Muscle of leg (tissue), 11 donors: ENCODE measurements around the gene PTMS. TPM values are rescaled to one million over a fixed set of nuclear protein-coding genes. Genes with fewer than 3 reads are reported as not detected.

Experiments
- DNase-seq: peaks from one replicate; pipeline ENCODE4 v3.0.0; 2013
- H3K27ac ChIP-seq: one replicate; pipeline ENCODE4 v1.5.1; 2013; ENCODE audit warnings: mild to moderate bottlenecking, low read length, control low read depth
- H3K27me3 ChIP-seq: one replicate; pipeline ENCODE4 v1.6.1; 2013; ENCODE audit warnings: low read length; ENCODE audit not compliant: control insufficient read depth, insufficient read depth
- H3K36me3 ChIP-seq: one replicate; pipeline ENCODE4 v1.6.1; 2013; ENCODE audit warnings: low read length; ENCODE audit not compliant: control insufficient read depth, insufficient read depth
- H3K4me1 ChIP-seq: one replicate; pipeline ENCODE4 v1.6.1; 2013; ENCODE audit warnings: low read length; ENCODE audit not compliant: control insufficient read depth, insufficient read depth
- H3K4me3 ChIP-seq: one replicate; pipeline ENCODE4 v1.5.1; 2013; ENCODE audit warnings: low read length, control low read depth
- H3K9me3 ChIP-seq: replicated peaks from 2 replicates; pipeline ENCODE4 v1.6.1; 2013; ENCODE audit warnings: low read depth, low read length; ENCODE audit not compliant: control insufficient read depth
- WGBS: methylation state at CpG from one replicate; pipeline ENCODE4 v1.1.5; 2013; ENCODE audit warnings: missing lambda C conversion rate; ENCODE audit not compliant: insufficient coverage; 5-methylcytosine and 5-hydroxymethylcytosine counted together
- polyA plus RNA-seq, 8 donors: library from polyadenylated mRNA; unstranded; fragments of 120-200 nt; gene quantifications; one replicate each; pipeline versions ENCODE4 v1.2.1 to v1.2.3, GENCODE V29; 2013; ENCODE audit warnings: inconsistent platforms in 1 of 8, low replicate concordance in 1 of 8; ENCODE audit not compliant: insufficient read length in 8 of 8, insufficient read depth in 1 of 8
- total RNA-seq: library from RNA; stranded (reverse); fragments of 120-200 nt; gene quantifications from one replicate; pipeline ENCODE4 v1.2.4, GENCODE V29; 2013

Gene PTMS
- total and polyA plus RNA-seq, 9 donors, result 87.5 to 529 (median 482) TPM

DNA sequence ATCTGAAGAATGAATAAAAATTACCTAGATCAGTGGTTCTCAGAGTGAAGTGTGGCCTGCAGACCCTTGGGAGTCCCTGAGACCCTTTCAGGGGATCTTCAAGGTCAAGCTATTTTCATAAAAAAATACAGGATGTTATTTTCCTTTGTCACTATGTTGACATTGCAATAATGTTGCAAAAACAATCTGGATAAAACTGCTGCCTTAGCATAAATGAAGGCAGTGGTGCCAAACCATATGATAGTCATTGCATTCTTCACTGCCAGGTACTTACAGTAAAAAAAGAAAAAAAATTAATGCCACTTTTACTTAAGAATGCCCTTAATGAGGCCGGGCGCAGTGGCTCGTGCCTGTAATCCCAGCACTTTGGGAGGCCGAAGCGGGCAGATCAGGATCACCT is 21.1 kb downstream of the PTMS start:
- WGBS, result 87% methylated on average over 5 of the region's 5 CpGs
- Histone ChIP-seq H3K27me3 (no peaks in the 10 kb centered on the region), H3K4me1 (peaks cover 11% of the 10 kb centered on the region), H3K4me3 (no peak overlapping the region), H3K36me3 (no peaks in the 10 kb centered on the region), H3K9me3 (no peaks in the 10 kb centered on the region), H3K27ac (no peak overlapping the region)
- no peak for DNase-seq

DNA sequence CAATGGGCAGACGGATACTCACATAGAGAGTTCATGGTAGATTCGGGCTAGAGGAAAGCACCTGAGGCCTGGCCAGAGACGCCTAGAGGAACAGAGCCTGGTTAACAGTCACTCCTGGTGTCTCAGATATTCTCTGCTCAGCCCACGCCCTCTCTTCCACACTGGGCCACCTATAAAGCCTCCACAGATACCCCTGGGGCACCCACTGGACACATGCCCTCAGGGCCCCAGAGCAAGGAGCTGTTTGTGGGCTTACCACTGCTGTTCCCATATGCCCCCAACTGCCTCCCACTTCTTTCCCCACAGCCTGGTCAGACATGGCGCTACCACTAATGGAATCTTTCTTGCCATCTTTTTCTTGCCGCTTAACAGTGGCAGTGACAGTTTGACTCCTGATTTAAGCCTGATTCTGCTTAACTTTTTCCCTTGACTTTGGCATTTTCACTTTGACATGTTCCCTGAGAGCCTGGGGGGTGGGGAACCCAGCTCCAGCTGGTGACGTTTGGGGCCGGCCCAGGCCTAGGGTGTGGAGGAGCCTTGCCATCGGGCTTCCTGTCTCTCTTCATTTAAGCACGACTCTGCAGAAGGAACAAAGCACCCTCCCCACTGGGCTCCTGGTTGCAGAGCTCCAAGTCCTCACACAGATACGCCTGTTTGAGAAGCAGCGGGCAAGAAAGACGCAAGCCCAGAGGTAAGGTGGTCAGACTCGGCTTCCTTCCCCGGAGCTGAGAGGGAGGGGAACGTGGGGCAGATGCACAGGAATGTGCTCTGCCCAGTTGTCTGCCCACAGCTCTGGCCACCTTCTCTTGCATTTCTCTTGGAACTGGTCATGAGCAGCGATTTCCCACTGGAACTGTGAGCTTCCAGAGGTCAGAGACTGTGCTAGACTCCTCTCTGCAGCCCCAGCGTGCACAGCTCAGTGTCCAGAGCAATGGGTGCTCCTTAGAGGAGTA is 23.1 kb downstream of the PTMS start, which contains the start of gene CD4:
Gene CD4, plus strand, starts transcription at position 557 of the 953 bp plus-strand sequence. CDS start 10,611 bp downstream, outside the sequence.
- H3K27me3 ChIP-seq, result no peaks in the 10 kb centered on the region
- H3K9me3 ChIP-seq, result no peaks in the 10 kb centered on the region
- H3K4me1 ChIP-seq, result peaks cover 18% of the 10 kb centered on the region
- peak within 1 kb of the TSS; percentile 42 for H3K27ac ChIP-seq
- WGBS, result 62% methylated on average over 14 of the region's 18 CpGs
- DNase-seq, result peak; percentile 81
- peak within 1 kb of the TSS; percentile 28 for H3K4me3 ChIP-seq
- no peaks in the 10 kb centered on the region for H3K36me3 ChIP-seq

DNA sequence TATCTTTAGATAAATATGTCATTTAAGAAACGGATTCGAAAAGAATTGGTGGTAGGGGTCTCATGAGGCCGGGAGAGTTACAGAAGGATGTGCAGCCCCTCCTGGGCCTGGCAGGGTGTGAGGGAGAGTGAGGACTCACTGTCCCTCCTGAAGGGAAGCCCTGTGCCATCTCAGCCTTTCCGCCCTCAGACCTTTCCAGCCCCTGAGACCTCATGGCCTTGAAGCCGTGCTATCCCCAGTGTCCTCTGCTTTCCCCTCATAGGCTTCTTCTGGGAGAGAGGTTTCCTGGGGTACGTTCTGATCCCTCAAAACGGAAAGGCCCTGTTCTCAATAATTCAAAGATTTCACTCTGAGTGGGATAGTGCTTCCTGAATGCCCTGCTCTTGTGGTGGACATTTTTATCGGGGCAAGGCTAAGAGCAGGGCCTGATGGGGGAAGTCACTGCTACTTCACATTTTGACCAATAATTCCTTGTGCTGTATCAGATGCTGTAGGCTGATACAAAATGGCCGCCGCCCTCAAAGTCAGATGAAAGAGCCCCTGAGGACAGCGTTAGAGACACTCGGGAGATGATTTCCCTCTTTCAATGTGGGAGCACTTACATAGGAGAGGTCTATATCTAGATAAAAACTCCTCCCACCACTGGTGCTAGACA is 24.5 kb downstream of the PTMS start:
- DNase-seq, result no peak
- Histone ChIP-seq H3K9me3 (no peaks in the 10 kb centered on the region), H3K4me1 (peaks cover 18% of the 10 kb centered on the region), H3K27me3 (no peaks in the 10 kb centered on the region), H3K27ac (no peak overlapping the region), H3K4me3 (no peak overlapping the region), H3K36me3 (no peaks in the 10 kb centered on the region)
- WGBS, result 80% methylated on average over 2 of the region's 12 CpGs

DNA sequence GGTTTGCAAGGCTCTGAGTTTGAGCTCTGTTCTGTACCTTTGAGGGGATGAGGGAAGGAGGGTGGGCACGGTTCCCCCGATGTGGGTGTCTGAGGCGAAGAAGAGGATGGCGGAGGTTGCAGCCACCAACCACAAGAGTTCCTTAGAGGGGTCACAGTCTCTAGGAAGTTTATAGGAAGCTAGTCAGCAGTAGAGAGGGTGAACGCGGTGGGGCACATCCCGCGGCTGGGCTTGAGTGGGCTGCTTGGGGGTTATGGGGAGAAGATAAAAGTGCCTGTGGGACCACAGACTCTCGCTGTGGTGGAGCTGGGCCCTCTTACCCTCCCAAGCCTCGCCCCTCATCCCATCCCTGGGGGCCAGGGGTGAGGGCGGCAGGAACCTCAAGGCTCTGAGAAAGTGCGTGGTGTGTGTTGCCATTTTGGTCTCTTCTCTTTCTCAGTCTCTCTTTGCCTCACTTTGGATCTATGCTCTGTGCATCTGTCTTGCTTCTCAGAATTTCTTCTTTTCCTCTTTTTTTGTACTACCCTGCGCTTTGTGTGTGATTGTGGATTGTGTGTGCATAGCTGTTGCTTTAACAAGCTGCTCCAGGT is 25.9 kb downstream of the PTMS start:
- H3K36me3 ChIP-seq, result no peaks in the 10 kb centered on the region
- peak overlapping the region; percentile 47 for H3K27ac ChIP-seq
- no peak for DNase-seq
- no peak overlapping the region for H3K4me3 ChIP-seq
- no peaks in the 10 kb centered on the region for H3K9me3 ChIP-seq
- H3K27me3 ChIP-seq, result peaks cover 3% of the 10 kb centered on the region
- peaks cover 18% of the 10 kb centered on the region for H3K4me1 ChIP-seq
- WGBS, result 92% methylated on average over 6 of the region's 13 CpGs

DNA sequence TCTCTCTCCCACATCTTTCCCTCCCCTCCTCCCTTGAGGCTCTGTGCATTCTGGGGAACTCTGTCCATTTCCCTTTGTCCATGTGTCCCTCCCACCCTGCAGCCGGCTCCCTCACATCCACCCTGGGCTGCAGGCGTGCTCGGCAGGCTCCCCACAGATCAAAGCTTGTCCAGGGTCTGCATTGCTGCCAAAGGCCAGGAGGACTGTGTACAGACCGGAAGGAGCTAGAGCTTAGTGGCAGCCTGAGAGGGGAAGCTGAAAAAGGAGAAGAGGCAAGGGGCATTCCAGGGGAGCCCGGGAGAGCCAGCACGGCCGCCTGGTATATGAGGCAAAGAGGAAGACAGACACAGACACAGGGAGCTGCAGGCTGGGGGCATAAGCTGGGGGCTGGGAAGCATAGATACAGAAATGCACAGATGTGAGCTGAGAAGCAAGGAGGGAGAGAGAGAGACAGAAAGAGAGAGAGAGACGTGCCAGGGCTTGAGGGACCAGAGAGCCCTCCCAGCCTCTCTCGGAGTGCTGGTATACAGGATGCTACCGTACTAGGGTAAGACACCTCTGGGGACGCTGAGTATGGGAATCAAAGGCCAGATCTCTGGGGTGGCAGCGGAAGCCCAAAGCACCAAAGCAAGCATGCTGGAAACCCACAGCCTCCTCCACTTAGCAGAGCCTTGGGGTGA is 26.5 kb downstream of the PTMS start:
- no peaks in the 10 kb centered on the region for H3K9me3 ChIP-seq
- H3K27ac ChIP-seq, result peak overlapping the region; percentile 47
- no peak overlapping the region for H3K4me3 ChIP-seq
- peaks cover 18% of the 10 kb centered on the region for H3K4me1 ChIP-seq
- 7% methylated on average over 11 of the region's 12 CpGs for WGBS
- DNase-seq, result peak; percentile 72
- peaks cover 3% of the 10 kb centered on the region for H3K27me3 ChIP-seq
- no peaks in the 10 kb centered on the region for H3K36me3 ChIP-seq

DNA sequence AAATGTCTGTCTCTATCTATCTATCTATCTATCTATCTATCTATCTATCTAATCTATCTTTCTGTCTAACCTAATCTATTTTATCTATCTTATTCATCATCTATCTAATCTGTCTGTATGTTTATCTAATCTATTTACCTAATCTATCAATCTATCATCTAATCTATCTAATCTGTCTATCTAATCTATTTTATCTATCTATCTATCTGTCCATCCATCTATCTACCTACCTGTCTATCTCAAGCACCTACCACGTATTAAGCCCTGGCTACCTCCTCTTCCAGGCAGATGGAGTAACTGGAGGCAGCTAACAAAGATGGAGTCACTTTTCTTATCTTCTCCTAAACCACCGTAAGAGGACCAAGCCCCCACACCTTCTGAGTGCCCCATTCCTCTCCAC is 28.9 kb downstream of the PTMS start:
- peaks cover 14% of the 10 kb centered on the region for H3K4me1 ChIP-seq
- no peak overlapping the region for H3K27ac ChIP-seq
- no peak for DNase-seq
- H3K36me3 ChIP-seq, result no peaks in the 10 kb centered on the region
- H3K9me3 ChIP-seq, result no peaks in the 10 kb centered on the region
- WGBS, result no CpG with 5 or more reads among the region's 2 CpGs
- H3K4me3 ChIP-seq, result no peak overlapping the region
- H3K27me3 ChIP-seq, result peaks cover 3% of the 10 kb centered on the region

DNA sequence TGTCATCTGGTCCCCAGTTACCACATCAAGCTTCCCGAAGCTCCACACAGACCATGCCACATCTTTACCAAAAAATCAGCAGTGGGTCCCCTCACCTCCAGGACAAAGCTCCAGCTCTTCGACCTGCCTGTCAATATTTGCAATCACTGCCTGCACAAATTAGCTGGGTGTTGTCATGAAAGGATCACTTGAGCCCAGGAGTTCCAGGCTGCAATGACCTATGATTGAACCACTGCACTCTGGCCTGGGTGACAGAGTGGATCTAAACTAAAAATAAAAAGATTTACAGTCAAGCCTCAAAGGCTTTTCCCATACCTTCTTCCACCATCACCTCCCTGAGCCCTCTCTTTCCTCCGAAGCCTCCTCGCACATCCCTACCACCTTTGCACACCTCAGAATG is 30.4 kb downstream of the PTMS start:
- H3K9me3 ChIP-seq, result no peaks in the 10 kb centered on the region
- no peaks in the 10 kb centered on the region for H3K36me3 ChIP-seq
- 100% methylated on average over 3 of the region's 4 CpGs for WGBS
- no peak overlapping the region for H3K27ac ChIP-seq
- H3K27me3 ChIP-seq, result peaks cover 3% of the 10 kb centered on the region
- H3K4me1 ChIP-seq, result peaks cover 14% of the 10 kb centered on the region
- DNase-seq, result no peak
- H3K4me3 ChIP-seq, result no peak overlapping the region

DNA sequence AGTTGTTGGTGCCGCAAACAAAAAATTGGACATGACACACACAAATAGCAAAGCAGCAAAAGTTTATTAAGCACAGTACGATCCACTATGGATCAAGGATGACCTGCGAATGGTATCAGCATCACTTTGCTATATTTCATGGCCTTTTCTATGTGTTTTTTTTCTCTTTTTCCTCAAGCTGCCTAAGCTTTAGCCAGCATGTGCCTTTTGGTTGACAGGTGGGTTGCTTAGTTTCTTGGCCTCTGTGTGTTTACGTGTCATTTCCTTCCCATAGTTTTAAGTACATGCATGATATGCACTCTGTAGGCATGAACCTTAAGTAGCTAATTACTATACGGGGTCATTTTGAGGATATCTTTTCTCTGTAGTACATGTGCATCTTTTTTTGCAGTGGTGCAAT is 33.0 kb downstream of the PTMS start:
- 83% methylated on average over 2 of the region's 5 CpGs for WGBS
- Histone ChIP-seq H3K4me3 (no peak overlapping the region), H3K9me3 (no peaks in the 10 kb centered on the region), H3K27me3 (peaks cover 3% of the 10 kb centered on the region), H3K27ac (no peak overlapping the region), H3K4me1 (no peaks in the 10 kb centered on the region), H3K36me3 (no peaks in the 10 kb centered on the region)
- DNase-seq, result no peak

DNA sequence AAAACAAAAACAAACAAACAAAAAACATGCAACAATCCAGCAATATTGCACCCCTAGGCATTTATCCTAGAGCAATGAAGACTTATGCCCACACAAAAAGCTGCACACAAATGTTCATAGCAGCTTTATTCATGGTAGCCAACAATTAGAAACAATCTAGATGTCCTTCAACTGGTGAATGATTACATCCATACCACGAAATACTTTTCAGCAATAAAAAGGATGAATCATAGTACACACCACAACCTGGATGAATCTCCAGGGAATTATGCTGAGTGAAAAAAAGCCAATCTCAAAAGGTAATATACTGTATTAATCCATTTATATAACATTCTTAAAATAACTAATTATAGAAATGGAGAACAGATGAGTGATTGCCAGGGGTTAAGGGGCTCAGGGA is 41.0 kb downstream of the PTMS start:
- no peak for DNase-seq
- peaks cover 2% of the 10 kb centered on the region for H3K27me3 ChIP-seq
- H3K4me3 ChIP-seq, result no peak overlapping the region
- H3K4me1 ChIP-seq, result no peaks in the 10 kb centered on the region
- no peaks in the 10 kb centered on the region for H3K36me3 ChIP-seq
- no CpG with 5 or more reads among the region's 1 CpG for WGBS
- no peak overlapping the region for H3K27ac ChIP-seq
- no peaks in the 10 kb centered on the region for H3K9me3 ChIP-seq
